Upper lobe of right lung (tissue), 1 donor: ENCODE data around the gene CACNA1A. TPM values are rescaled to one million over a fixed set of nuclear protein-coding genes. Genes with fewer than 3 reads are reported as not detected.
"Not testable (repeated sequence)": the region's sequence is repeated elsewhere in the genome, so short reads cannot be mapped to it uniquely, and the experiment has no call there.

ENCODE experiments used
- ATAC-seq: fragments of 200-7000 bp; cut with Tn5 transposase; one replicate; pipeline ENCODE4 v1.9.1; 2020; ENCODE audit warnings: mild to moderate bottlenecking, moderate library complexity
- DNase-seq: peaks from one replicate; pipeline ENCODE4 v3.0.0-alpha.2; 2020
- H3K27ac ChIP-seq: fragments of 200-600 bp; one replicate; pipeline ENCODE4 v1.8.0; 2022
- H3K27me3 ChIP-seq: fragments of 200-600 bp; one replicate; pipeline ENCODE4 v1.8.0; 2022; ENCODE audit warnings: mild to moderate bottlenecking
- H3K36me3 ChIP-seq: fragments of 200-600 bp; one replicate; pipeline ENCODE4 v1.8.0; 2022
- H3K4me1 ChIP-seq: fragments of 200-600 bp; one replicate; pipeline ENCODE4 v1.8.0; 2022
- H3K4me3 ChIP-seq: fragments of 200-600 bp; one replicate; pipeline ENCODE4 v1.8.0; 2022; ENCODE audit warnings: mild to moderate bottlenecking
- H3K9me3 ChIP-seq: fragments of 200-600 bp; one replicate; pipeline ENCODE4 v1.8.0; 2022
- intact Hi-C: fragments of 100-400 bp; cut with DNase I; formaldehyde crosslinking; loops from one replicate; pipeline ENCODE4 v1.11.0; 2022
- total RNA-seq: library from RNA; stranded (reverse); fragmentation: NEBNext Ultra II Directional; extraction: Animal tissue kit (Norgen Biotek cat#: 25700); gene quantifications from one replicate; pipeline ENCODE4 v1.2.1, GENCODE V29; 2021
- TF ChIP-seq, protein P1 (sequence below): fragments of 200-600 bp; IDR thresholded peaks from one replicate; pipeline ENCODE4 v1.8.0; 2022; ENCODE audit warnings: antibody characterized with exemption
- donor health status: DM: no; HTN: yes; CAD: no; lungs with severe emphysema.

The CACNA1A gene
- total RNA-seq, 1 donor from 2014 or later, result 0.26 TPM

GRCh38 chr19:13430790-13431582 lies 75.3 kb downstream of the CACNA1A start:
- intact Hi-C loops, result loop anchor here (10.0 kb wide), 1 partner anchor 146 kb away; no protein-coding TSS in a partner anchor
- H3K27me3 ChIP-seq, result no peaks in the 10 kb centered on the region
- H3K27ac ChIP-seq, result no peak overlapping the region
- no peaks in the 10 kb centered on the region for H3K4me1 ChIP-seq
- peaks cover 3% of the 10 kb centered on the region for H3K9me3 ChIP-seq
- H3K36me3 ChIP-seq, result no peaks in the 10 kb centered on the region
- H3K4me3 ChIP-seq, result no peak overlapping the region
- peak; percentile 76 for ATAC-seq
- peak; percentile 71 for DNase-seq
- TF ChIP-seq, protein P1, sequence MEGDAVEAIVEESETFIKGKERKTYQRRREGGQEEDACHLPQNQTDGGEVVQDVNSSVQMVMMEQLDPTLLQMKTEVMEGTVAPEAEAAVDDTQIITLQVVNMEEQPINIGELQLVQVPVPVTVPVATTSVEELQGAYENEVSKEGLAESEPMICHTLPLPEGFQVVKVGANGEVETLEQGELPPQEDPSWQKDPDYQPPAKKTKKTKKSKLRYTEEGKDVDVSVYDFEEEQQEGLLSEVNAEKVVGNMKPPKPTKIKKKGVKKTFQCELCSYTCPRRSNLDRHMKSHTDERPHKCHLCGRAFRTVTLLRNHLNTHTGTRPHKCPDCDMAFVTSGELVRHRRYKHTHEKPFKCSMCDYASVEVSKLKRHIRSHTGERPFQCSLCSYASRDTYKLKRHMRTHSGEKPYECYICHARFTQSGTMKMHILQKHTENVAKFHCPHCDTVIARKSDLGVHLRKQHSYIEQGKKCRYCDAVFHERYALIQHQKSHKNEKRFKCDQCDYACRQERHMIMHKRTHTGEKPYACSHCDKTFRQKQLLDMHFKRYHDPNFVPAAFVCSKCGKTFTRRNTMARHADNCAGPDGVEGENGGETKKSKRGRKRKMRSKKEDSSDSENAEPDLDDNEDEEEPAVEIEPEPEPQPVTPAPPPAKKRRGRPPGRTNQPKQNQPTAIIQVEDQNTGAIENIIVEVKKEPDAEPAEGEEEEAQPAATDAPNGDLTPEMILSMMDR, result peak; percentile 59

DNA sequence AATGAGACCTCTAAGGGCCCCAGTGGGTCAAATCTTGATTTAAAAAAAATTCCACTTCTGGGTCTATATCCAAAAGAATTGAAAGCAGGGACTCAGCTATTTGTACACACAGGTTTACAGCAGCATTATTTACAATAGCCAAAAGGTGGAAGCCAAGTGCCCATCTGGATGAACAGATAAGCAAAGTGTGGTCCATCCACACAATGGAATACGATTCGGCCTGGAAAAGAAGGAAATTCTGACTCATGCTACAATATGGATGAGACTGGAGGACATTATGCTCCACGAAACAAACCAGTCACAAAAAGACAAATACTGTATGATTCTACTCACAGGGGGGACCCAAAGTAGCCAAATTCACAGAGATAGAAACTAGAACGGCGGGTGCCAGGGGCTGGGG lies 76.7 kb downstream of the CACNA1A start:
- Histone ChIP-seq H3K4me1 (no peaks in the 10 kb centered on the region), H3K4me3 (no peak overlapping the region), H3K27ac (no peak overlapping the region), H3K27me3 (no peaks in the 10 kb centered on the region), H3K36me3 (no peaks in the 10 kb centered on the region), H3K9me3 (peaks cover 3% of the 10 kb centered on the region)
- DNase-seq (no peak), ATAC-seq (no peak)
- intact Hi-C loops, result no loop called here
- TF ChIP-seq, protein P1, result no peak

DNA sequence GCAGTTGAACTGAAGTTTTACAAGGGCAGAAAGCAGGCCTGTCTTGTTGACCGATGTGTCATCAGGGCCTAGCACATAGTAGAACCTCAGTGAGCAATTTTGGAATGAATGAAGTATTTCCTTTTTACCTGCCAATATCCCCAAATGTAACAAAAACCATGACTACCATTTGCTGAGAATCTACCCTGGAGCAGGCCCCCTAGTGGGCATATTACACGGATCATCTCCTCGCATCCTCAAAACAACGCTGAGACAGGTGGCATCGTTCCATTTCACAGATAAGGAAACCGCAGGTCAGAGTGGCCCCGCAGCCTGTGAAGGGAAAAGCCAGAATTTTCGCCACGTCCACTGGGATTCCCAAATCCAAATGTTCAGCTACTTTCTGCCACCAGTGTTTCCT lies 77.9 kb downstream of the CACNA1A start:
- no peak for ATAC-seq
- no peaks in the 10 kb centered on the region for H3K4me1 ChIP-seq
- TF ChIP-seq, protein P1, result peak; percentile 29
- H3K9me3 ChIP-seq, result peaks cover 3% of the 10 kb centered on the region
- H3K27me3 ChIP-seq, result no peaks in the 10 kb centered on the region
- H3K27ac ChIP-seq, result no peak overlapping the region
- intact Hi-C loops, result no loop called here
- H3K36me3 ChIP-seq, result no peaks in the 10 kb centered on the region
- DNase-seq, result peak; percentile 33
- H3K4me3 ChIP-seq, result no peak overlapping the region

GRCh38 chr19:13427273-13428051 lies 78.8 kb downstream of the CACNA1A start:
- intact Hi-C loops, result no loop called here
- no peak overlapping the region for H3K4me3 ChIP-seq
- TF ChIP-seq, protein P1, result no peak
- H3K27ac ChIP-seq, result no peak overlapping the region
- no peaks in the 10 kb centered on the region for H3K36me3 ChIP-seq
- no peaks in the 10 kb centered on the region for H3K4me1 ChIP-seq
- DNase-seq (peak; percentile 1), ATAC-seq (no peak)
- H3K9me3 ChIP-seq, result peaks cover 3% of the 10 kb centered on the region
- no peaks in the 10 kb centered on the region for H3K27me3 ChIP-seq

DNA sequence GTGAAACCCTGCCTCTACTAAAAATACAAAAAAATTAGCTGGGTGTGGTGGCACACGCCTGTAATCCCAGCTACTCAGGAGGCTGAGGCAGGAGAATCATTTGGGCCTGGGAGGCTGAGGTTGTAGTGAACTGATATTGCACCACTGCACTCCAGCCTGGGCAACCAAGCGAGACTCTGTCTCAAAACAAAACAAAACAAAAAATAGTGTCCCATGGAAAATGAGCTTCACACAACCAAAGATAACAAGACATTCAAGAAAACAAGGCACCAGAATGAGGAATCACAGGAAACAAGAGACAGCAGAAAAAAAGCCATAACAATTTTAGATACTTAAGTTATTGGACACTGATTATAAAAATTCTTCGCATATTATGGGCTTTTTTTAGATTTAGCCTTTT lies 80.4 kb downstream of the CACNA1A start:
- H3K4me1 ChIP-seq, H3K9me3 ChIP-seq, DNase-seq, ATAC-seq, H3K27ac ChIP-seq, H3K36me3 ChIP-seq, H3K4me3 ChIP-seq, intact Hi-C loops, H3K27me3 ChIP-seq: not testable (repeated sequence)

- ATAC-seq, result no peak
- TF ChIP-seq, protein P1, result no peak
- Histone ChIP-seq H3K27ac (no peak overlapping the region), H3K4me3 (no peak overlapping the region), H3K4me1 (no peaks in the 10 kb centered on the region), H3K27me3 (no peaks in the 10 kb centered on the region), H3K36me3 (no peaks in the 10 kb centered on the region), H3K9me3 (peaks cover 3% of the 10 kb centered on the region)
- intact Hi-C loops, result no loop called here
- DNase-seq, result no peak
These were observed 81.1 kb downstream of the CACNA1A start for GRCh38 chr19:13425151-13425550.
